ENCODE measurements around the gene ADGRL2. TPM values are rescaled to one million over a fixed set of nuclear protein-coding genes. Genes with fewer than 3 reads are reported as not detected.

The ADGRL2 gene
- total and polyA plus RNA-seq, 2 of the 4 experiments (the other 2 are of a cell fraction), result 17.0 to 42.7 TPM

- no peaks in the 10 kb centered on the region for H3K9me3 ChIP-seq (ENCODE audit: control insufficient read depth, insufficient read depth, low read length)
- no peak overlapping the region for H2BK120ac ChIP-seq (ENCODE audit: low read depth, low read length)
- H2AK5ac ChIP-seq (ENCODE audit: low read depth, low read length), result no peak overlapping the region
- H3K18ac ChIP-seq (ENCODE audit: low read depth, low read length), result no peak overlapping the region
- DNase-seq (no peak), ATAC-seq (ENCODE audit: low read depth) (no peak)
- intact Hi-C loops (cut with micrococcal nuclease), result no loop called here
- H3K36me3 ChIP-seq (ENCODE audit: control insufficient read depth, insufficient read depth, low read length), result no peaks in the 10 kb centered on the region
- in situ Hi-C loops (cut with MboI; ENCODE audit: low sequenced_read_pairs), result no loop called here
- no peaks in the 10 kb centered on the region for H3K4me1 ChIP-seq (ENCODE audit: control insufficient read depth, insufficient read depth, low read length)
- ChIA-PET POLR2A (ENCODE audit: unreplicated experiment) (no interaction called here), CTCF (no interaction called here)
- H3K4ac ChIP-seq (ENCODE audit: low read depth, low read length), result no peak overlapping the region
- H2BK5ac ChIP-seq (ENCODE audit: low read depth, low read length, poor library complexity, severe bottlenecking), result no peak overlapping the region
- no peak overlapping the region for H3K14ac ChIP-seq (replicated peaks; ENCODE audit: low read depth, low read length)
- H3K4me2 ChIP-seq (ENCODE audit: low read depth, low read length), result no peak overlapping the region
- no peak overlapping the region for H2BK15ac ChIP-seq (ENCODE audit: low read depth, low read length)
- H3K79me1 ChIP-seq (ENCODE audit: low read depth in 1 of 2, low read length in 2 of 2), result no peaks in the 10 kb centered on the region
- no peak overlapping the region for H2AFZ ChIP-seq (replicated peaks; ENCODE audit: low read length, poor library complexity)
- H3K23ac ChIP-seq (ENCODE audit: low read depth, low read length), result no peak overlapping the region
- WGBS, 2 experiments (ENCODE audit: extremely low coverage in 2 of 2, insufficient read length in 1 of 2), result no CpG with 5 or more reads among the region's 1 CpG
- no peak overlapping the region for H3K9ac ChIP-seq (ENCODE audit: low read depth, low read length)
- TF ChIP-seq RAD21 (IDR thresholded peaks at IDR 0.05; ENCODE audit: low read length), result no peak
- TF ChIP-seq CEBPB (IDR thresholded peaks at IDR 0.05; ENCODE audit: low read depth, low read length), result no peak
- no peak for TF ChIP-seq USF2 (IDR thresholded peaks at IDR 0.05; ENCODE audit: low read depth, low read length)
- no peak overlapping the region for H4K8ac ChIP-seq (ENCODE audit: low read depth in 2 of 2, low read length in 2 of 2)
- no peak overlapping the region for H4K91ac ChIP-seq (ENCODE audit: insufficient read depth, low read depth, low read length)
- no peak overlapping the region for H4K5ac ChIP-seq (ENCODE audit: low read depth, low read length)
- dilution Hi-C loops (cut with HindIII; ENCODE audit: low sequenced_read_pairs, unreplicated experiment), result no loop called here
- BruUV-seq (replicated peaks), result no TSS peak
- no peak overlapping the region for H2BK20ac ChIP-seq (ENCODE audit: low read depth, low read length)
- H3K4me3 ChIP-seq (ENCODE audit: insufficient read depth, low read depth, low read length), result no peak overlapping the region
- no peaks in the 10 kb centered on the region for H4K20me1 ChIP-seq (ENCODE audit: insufficient read depth, low read length)
- H3K27me3 ChIP-seq (ENCODE audit: control insufficient read depth, insufficient read depth, low read length), result no peaks in the 10 kb centered on the region
- H3K27ac ChIP-seq (ENCODE audit: insufficient read depth, low read length), result no peak overlapping the region
- no peak overlapping the region for H2AK9ac ChIP-seq (replicated peaks; ENCODE audit: low read depth, low read length, poor library complexity)
- H3K9me1 ChIP-seq (ENCODE audit: insufficient read depth, low read length), result no peaks in the 10 kb centered on the region
- H3K56ac ChIP-seq (ENCODE audit: extremely low read depth, insufficient read depth, low read length), result no peak overlapping the region
Measured at GRCh38 chr1:82019508-82019907, 218.8 kb downstream of the ADGRL2 start.

Measured in IMR-90 (cell line).